Activated gamma-delta T cell (primary cell): ENCODE measurements around the gene TARS3.
"Not testable (repeated sequence)": the region's sequence is repeated elsewhere in the genome, so short reads cannot be mapped to it uniquely, and the experiment has no call there.

Experiments
- DNase-seq: peaks from one replicate; lab custom pipeline; 2025; lab: John Stamatoyannopoulos, UW
- total RNA-seq, 2 donors: gene quantifications; one replicate each; lab custom pipeline; 2026; lab: John Stamatoyannopoulos, UW

The TARS3 gene
- 60.4 to 70.6 reads per million in 2 donors for total RNA-seq

DNA sequence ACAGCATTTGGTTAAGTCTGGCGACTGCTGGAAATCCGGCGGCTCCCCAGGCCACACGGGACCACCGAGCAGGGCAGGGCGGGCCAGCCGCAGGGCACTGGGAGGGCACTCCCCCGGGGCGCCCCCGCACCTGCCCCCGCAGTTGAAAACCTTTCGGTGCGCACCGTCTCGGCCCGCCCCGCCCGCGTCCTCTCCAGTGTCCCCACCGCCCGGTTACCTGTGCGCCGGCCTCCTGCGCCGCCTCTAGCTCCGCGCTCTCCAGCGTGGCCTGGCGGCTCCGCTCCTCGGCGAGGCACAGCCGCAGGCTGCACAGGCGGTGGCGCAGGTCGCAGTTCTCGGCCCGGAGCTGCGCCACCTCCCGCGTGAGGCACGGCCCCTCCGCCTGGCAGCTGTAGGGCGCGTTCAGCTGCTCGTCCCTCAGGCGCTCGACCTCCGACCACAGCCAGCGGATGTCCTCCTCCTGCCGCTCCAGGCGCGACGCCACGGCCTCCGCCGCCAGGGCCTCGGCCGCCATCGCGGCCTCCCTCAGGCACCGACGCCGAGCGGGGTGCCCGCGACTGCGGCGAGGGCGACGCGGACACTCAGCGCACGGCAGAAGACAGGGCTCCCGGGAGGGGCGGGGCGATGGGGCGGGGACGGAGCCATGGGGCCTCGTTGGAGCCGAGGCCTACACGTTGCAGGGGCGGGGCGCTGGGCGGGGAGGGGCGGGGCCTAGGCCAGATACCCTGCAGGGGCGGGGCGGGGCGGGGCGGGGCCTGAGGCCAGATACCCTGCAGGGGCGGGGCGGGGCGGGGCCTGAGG is at the start of gene TARS3:
TARS3 (minus strand) TSS at position 600 of the 801 bp plus-strand sequence; CDS start at position 514, 86 bp downstream.
- peak; percentile 97 for DNase-seq

DNA sequence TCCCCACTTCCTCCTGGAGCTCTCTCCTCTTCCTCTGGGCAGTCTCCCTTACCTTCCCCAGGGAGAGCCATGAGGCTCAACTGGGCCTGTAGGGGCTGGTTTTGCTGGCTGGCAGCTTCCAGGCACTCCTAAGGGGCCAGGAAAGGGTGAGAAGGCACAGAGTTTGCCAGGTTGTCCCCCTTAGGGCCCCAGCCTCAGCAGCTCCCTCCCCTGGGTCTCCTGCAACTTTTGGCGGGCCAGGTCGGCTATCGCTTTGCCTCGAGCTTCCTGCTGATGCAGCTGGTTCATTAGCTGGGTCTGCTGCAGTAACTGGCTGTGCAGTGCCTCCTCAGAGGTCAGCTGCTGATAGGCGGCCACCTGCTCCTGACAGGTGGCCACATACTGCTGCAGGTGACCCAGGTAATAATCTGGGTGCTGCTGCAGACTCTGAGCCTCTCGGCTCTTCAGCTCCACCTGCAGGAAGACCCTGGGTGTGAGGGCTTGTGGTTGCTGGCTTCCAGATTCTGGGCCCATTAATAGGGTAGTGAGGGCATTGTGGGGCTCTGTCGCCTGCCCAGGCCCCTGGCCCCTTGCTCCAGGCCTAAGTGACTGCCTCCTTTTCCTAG is 49.3 kb upstream of the TARS3 start:
- DNase-seq, result no peak

DNA sequence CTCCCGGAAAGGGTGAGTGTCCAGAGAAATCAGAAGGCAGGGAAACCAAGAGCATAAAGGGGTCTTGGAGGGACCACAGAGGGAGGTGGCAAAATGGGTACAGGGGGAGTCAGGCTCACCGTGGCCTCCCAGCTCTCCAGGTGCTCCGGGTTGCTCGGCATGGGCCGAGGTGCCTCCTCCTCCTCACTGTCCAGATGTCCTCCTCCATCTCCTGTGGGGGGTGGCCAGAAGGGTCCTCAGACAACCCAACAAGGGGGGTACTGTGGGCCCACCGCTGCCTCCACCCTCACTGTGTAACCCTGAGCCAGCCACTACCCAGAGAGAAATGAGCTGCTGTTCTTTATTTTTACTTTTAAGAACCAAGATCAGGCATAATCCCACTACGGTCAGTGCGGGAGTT is 48.6 kb upstream of the TARS3 start:
- no peak for DNase-seq

DNA sequence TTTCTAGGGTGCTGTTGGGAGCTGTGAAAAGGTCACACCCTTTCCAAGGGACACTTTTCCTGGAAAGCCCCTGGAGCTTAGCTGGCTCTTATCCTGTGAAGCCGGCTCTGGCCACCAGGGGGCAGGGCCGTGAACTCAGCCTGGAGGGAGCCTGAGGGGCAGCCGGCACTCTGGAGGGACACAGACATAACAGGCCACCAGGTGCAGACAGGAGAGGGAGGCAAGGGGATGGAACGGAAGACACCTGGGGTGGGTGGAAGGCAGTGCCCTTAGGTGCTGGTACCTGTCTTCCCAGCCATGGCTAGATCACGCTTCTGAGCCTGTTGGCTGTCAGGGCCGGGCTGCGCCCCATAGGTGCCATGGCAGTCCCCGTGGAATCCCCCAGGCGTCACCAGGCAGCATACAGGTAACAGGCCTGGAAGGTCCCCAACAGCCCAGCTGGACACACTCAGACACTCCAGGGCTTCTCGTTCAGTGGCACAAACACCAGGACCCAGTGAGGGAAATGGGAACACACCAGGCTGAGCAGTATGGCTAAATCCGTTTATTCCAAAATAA is 42.9 kb upstream of the TARS3 start:
- not testable (repeated sequence) for DNase-seq

DNA sequence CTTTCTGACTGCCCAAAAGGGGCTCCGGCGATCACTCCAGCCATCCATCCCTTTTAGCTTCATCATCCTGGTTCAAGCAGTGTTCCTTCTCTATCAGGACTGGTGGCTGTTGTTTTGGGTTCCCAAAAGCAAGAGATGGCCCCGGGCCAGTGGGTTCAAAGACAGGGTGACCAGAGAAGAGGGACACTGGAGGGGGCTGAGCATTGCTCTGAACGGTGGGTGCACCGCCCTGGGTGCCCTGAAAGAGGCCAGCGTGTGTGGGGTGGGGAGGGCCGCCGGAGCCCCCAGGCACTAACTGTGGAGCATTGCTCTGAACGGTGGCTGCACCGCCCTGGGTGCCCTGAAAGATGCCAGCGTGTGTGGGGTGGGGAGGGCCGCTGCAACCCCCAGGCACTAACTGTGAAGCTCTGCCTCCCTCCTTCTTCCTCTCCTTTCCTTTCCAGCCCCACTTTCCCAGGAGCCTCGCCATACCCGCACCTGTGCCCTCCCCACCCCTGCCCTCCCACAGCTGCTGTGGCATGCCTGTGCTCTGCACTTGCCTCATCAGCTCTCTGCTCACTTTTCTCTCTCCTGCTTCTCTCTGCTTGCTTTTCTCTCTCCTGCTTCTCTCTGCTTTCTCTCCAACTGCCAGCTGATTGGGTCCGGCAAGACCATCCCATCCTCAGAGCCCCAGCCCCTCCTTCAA is 41.6 kb upstream of the TARS3 start:
- no peak for DNase-seq

DNA sequence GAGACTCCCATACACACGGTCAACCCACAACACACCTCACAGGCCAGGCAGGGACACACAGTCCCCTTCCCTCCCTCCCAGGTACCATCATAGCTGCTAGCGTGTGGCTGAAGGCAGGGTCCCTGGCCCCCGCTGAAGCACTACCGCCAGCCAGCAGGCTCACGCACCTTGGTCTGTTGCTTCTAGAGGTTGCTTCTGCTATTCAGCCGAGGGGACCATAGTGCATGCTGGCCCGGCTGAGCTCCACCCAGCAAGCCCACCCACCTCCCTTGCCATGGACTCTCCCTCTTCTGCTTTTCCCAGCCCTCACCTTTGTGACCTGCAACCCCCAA is 41.0 kb upstream of the TARS3 start:
- DNase-seq, result not testable (repeated sequence)

DNA sequence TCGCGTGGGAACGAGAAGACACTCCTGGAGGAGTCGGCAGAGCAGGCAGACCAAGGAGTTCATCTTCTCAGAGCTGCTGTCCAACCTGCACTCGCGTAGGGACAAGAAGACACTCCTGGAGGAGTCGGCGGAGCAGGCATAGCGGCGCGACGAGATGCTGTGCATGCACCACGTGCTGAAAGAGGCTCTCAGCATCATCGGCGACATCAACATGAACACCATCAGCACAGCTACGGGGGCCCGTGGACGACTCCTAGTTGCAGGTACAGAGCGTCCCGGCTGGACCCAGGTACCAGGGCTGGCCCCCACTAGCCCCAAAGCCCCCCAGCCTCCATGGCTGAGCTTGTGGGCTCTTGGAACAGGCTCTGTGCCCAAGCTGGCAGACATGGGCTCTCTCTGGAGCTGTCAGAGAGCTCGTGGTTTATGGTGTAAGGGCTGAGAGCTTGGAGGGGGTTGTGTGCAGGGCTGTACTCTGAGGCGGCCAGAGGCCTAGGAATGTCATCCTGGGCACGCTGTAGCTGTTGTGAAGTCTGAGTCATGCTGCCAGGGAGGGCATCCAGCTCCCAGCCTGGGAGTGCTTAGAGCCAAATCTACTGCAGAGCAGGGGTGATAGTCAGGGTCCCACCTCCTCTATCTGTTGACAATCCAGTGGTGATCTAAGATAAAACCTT is 40.5 kb upstream of the TARS3 start:
- DNase-seq, result not testable (repeated sequence)

DNA sequence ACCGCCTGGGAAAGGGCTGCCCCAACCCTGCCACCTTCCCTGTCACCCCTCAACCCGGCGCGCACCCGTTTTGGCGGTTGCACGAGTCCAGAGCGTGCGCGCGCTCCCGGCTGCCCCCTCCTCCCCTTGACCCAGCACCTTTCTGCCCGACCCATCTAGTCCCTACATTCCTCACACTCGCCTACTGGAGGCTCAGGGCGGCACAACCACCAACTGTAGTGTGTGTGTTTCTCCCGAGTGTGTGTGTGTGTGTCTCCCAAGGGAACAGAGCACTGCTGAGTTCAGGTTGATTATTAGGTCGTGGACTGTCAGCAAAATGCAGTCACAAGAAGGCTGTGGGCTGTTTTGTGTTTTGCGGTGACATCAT is 22.4 kb upstream of the TARS3 start:
- not testable (repeated sequence) for DNase-seq

DNA sequence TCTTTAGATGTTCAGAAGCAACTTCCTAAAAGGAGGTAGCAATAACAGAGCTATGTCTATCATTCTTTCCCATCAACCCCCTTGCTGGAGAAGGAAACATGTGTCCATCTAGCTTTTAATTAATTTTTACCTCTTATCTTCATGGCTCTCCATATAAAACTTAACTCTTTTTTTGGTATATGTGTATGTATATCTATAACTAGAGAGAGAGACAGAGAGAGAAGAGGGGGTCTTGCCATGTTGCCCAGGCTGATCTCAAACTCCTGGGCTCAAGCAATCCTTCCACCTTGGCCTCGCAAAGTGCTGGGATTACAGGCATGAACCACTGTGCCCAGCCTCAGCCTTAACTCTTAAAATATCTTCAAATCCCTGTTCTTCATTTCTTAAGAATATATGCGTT is 10.6 kb upstream of the TARS3 start:
- DNase-seq, result not testable (repeated sequence)

DNA sequence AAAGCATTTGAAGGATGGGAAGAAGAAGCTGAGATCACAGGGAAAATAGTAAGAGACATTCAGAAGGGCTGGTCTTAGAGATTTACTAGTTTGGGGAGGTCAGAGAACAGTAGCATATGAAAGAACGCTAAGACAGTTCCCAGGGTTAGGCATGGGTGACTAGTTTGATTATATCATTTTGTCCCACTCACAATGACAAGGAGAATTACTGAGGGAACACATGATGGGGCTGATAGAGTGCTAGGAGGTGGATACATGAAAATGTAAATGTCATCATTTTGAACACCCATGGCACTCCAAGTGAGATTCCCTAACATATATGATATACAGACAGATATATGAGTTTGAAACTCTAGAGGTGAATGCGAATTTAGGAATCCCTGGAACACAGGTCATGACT is 9.3 kb upstream of the TARS3 start:
- DNase-seq, result no peak

DNA sequence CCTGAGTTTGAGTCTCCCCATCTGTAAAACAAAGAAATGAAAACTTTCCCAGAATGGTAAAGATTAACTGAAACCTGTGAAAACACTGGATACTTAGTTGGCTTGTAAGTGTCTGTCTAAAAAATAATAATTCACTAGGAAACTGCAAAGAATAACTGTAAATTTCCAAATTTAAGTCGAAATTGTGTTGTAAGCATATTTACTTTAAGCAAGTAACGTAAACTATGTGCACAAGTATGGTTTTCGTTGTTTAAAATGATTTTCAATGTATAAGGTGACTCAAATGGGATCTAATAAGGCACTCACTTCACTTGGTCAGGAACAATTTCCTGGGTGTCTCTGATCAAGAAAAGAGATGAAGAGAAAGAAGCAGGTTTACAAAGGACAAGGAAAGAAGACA is 8.5 kb upstream of the TARS3 start:
- no peak for DNase-seq

DNA sequence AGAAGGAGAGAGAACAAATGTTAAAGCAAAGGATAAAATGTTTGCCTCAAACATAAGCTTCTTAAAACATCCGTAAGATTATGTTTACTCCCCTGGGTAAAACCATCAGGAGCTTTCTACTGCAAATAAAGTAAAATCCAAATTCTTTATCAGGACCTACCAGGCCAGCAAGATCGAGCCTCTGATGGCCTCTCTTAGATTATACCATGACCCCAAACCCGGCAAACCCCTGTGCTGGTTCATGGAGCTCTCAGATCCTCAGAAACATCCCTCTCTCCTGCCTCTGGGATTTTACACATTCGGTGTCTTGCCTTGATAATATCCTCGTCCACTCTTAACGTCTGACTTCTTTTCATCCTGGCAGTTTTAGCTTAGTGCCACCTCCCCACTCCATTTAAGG is 7.5 kb upstream of the TARS3 start:
- DNase-seq, result no peak

DNA sequence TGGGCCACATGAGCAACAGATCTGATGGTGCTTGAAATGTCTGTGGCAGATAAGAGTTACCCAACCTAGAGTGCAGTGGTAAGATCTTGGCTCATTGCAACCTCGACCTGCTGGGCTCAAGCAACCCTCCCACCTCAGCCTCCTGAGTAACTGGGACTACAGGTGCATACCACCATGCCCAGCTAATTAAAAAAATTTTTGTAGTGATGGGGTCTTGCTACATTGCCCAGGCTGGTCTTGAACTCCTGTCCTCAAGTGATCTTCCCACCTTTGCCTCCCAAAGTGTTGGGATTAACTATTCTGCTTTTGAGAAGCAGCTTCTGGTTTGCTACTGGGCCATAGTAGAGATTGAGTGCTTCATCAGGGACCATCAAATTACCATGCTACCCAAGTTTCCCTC is 2.9 kb upstream of the TARS3 start:
- DNase-seq, result no peak

DNA sequence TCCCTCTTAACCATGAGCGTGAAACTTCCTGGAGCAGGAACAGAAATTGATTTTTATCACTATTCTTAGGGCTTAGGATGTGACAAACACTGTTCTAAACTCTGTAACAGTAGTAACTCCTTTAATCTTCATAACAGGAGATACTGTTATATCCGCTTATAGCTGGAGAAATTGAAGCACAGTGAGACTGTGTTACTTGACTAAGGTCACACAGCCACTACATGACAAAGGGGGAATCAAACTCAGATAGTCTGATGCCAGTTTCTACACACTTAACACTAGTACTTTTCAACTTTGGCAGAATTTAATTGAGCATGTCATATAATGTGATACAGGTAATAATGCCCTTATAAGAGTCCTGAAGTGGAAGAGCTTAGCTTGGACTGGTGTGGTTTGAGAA is 800 bp upstream of the TARS3 start:
- DNase-seq, result no peak

DNA sequence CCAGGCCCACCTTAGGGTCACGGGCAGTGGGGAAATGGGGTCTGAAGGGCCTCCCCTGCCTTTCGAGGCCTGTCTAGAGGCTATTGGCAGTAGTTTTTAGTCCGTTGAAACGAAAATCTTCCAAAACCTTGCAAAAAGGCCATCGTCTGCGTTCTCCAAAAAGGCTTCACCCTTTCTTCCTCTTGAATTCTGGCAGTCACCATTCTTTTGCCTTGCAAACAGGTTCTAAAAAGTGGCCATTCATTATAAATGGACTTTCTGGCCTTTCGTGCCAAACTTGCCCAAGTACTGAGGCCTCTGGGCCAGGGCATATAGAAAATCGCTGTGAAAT is 367 bp upstream of the TARS3 start:
- no peak for DNase-seq

DNA sequence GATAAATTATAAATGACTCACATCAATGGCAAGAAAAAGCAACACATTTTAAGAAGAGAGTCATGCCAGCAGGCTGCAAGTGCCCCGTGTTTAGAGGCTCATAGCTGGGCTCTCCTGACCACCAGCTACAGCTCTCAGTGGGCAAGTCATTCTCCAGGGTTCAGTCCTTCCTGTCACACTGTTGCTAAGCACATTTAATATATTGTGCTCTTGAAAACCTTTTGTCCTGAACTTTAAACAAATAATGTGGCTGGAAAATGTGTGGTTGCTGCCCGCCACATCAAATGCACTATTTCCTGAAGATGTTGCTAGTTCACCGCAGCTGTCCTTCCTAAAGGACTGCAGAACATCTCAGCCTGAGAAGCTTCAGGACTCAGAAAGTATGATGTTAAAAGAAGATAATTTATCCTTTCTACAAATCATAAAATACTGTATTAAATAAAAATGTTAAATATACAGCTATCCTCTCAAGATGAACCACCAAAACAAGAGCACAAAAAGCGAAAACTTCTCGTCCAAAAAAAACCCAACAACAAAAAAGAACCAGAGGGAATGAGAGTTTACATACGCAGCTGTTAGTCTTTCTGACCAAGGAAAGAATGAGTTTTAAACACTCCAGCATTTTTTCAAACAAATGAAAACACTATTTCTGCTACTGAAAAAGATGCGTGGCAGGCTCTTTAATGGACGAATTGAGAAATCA is 951 bp downstream of the TARS3 start:
- no peak for DNase-seq

DNA sequence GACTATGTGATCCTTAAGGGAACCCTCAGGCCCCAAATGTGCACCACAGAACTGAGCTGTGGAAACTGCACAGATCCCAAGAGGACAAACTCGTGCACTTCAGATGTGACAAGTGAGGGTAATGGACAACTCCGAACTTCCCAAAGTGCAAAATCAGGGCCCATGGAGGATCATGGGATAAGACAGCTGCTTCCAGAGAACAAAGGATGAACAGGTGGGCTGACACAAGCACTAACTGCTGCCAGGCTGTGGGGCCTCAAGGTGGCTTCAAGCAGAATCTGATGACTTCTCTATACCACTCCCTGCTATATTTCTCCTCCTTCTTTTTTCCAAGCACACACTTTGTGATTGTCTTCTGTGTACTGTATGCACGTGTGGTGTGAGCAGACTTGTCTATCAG is 5.4 kb downstream of the TARS3 start:
- DNase-seq, result no peak

DNA sequence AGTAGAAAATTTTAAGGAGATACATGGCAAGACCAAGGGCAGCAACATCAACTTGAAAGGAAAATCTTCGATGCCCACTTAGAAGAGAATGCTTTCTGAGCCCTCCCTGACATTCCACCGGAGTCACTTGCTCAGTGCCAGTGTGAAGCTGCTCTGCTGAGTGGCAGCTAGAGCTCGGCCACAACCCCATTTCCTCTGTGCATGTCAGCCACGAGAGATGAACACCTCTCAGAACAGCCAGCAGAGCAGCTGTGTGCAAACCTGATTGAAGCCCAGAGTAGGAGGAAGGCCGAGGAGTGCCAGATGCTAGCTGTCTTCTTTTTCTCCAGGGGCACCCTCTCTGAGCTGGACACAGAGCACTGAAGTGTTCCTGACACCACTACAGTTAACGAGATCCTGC is 12.2 kb downstream of the TARS3 start:
- no peak for DNase-seq

DNA sequence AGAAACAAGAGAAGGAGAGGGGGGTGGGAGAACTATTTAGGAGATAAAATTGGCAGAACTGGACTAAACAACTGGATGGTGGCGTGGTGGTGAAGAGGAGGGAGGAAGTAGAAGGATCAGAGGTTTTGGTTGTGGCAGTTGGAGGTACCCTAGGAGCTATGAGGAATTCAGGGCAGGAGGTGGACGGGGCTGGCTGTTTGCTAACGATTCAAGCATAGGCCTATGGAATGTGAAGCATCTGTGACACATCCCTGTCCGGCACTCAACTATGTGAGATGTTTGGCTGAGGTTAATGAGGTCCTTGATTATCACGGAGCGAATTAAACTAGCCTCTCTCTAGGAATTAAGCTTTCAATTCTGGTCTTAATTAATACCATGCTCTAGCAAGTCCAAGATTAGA is 13.5 kb downstream of the TARS3 start:
- no peak for DNase-seq

DNA sequence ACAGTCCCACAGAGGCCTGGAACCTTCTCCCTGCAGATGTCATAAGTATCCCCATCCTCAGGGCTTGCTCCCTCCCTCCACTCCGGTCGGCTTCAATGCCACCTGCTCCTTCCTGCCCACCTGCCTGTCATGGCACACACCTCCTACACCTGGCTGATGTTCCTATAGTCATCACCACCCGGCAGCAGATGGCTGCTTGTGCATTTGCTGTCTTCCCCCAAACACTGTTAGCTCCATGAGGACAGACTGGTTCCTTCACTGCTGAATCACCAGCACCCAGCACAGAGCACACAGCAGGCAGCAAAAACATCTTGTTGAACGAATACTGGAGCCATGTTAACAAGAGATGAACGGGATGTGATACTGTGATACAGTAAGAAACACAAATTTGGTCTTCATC is 14.8 kb downstream of the TARS3 start:
- DNase-seq, result no peak

DNA sequence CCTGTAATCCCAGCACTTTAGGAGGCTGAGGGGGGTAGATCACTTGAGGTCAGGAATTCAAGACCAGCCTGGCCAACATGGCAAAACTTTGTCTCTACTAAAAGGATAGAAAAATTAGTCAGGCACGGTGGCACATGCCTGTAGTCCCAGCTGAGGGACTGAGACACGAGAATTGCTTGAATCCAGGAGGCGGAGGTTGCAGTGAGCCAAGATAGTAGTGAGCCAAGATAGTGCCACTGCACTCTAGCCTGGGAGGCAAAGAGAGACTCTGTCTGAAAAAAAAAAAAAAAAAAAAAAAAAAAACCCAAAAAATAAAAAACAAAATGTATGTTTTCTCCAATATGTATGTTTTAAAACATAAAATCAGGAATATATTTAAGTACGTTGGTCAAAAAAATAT is 16.3 kb downstream of the TARS3 start:
- DNase-seq, result no peak

DNA sequence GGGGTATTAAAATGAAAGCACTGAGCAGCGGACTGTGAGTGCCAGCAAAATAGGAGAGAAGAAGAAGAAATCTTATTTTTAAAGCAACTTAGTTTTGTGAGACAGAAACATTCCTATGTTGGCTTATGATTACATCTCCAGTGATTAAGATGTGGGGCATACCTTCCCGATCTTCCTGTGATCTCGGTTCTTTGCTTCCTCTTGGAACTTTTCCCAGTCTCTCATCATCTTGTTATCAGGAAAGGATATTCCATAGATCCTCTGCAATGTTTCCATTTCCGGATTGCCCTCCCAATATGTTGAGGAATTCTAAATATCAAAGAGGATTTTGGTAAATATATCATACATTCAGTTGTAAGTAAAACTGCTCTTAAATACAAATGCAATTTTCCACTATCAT is 22.2 kb downstream of the TARS3 start:
- no peak for DNase-seq
